Esophagus muscularis mucosa (tissue), 4 donors: ENCODE measurements around the gene EHD4. TPM values are rescaled to one million over a fixed set of nuclear protein-coding genes. Genes with fewer than 3 reads are reported as not detected.

Source experiments
- DNase-seq: peaks from one replicate; pipeline ENCODE4 v3.0.0-alpha.2; 2017; ENCODE audit errors: extremely low spot score
- H3K27ac ChIP-seq, 4 donors: fragments of 200-600 bp; sonication (generic); replicated peaks in 1 of 4; 1 replicate in 3 of 4; 2 replicates in 1 of 4; pipeline ENCODE4 v1.5.1; 2016 to 2019; ENCODE audit warnings: mild to moderate bottlenecking in 1 of 4
- H3K27me3 ChIP-seq, 4 donors: fragments of 200-600 bp; sonication (generic); one replicate each; pipeline versions ENCODE4 v1.5.1 to v1.6.0; 2016 to 2019
- H3K36me3 ChIP-seq, 4 donors: fragments of 200-600 bp; sonication (generic); one replicate each; pipeline ENCODE4 v1.5.1; 2016 to 2019
- H3K4me1 ChIP-seq, 4 donors: fragments of 200-600 bp; sonication (generic); one replicate each; pipeline ENCODE4 v1.5.1; 2016 to 2019
- H3K4me3 ChIP-seq, 4 donors: fragments of 200-600 bp; sonication (generic); 1 replicate in 2 of 4; 2 replicates in 2 of 4; pipeline ENCODE4 v1.5.1; 2016 to 2019; ENCODE audit warnings: mild to moderate bottlenecking in 4 of 4, moderate library complexity in 1 of 4
- H3K9me3 ChIP-seq, 4 donors: fragments of 200-600 bp; sonication (generic); 1 replicate in 3 of 4; 2 replicates in 1 of 4; pipeline ENCODE4 v1.5.1; 2016 to 2019
- EP300 ChIP-seq: sonication (generic); formaldehyde crosslinking; IDR thresholded peaks from one replicate; pipeline ENCODE4 v1.6.1; 2017; ENCODE audit warnings: antibody characterized with exemption
- POLR2A ChIP-seq: fragments of 450-650 bp; IDR thresholded peaks from one replicate; pipeline ENCODE4 v1.6.1; 2017; ENCODE audit warnings: antibody characterized with exemption, moderate library complexity, mild to moderate bottlenecking, low read depth
- POLR2AphosphoS5 ChIP-seq, 2 donors: sonication (generic); formaldehyde crosslinking; IDR thresholded peaks; one replicate each; pipeline ENCODE4 v1.6.1; 2017; ENCODE audit warnings: antibody characterized with exemption in 2 of 2
- WGBS: methylation state at CpG from one replicate; pipeline ENCODE4 v1.1.5; 2018; 5-methylcytosine and 5-hydroxymethylcytosine counted together
- intact Hi-C: fragments of 100-400 bp; cut with DNase I; formaldehyde crosslinking; loops from one replicate; pipeline ENCODE4 v1.15.1; 2023
- total RNA-seq, 4 donors: library from RNA; depleted of rRNA; stranded (reverse); fragments of >200 nt; gene quantifications; one replicate each; pipeline versions ENCODE4 v1.1.0 to v1.2.1, GENCODE V29; 2016
- TF ChIP-seq, protein P1 (sequence below), 3 experiments: fragments of 200-600 bp in 2 of 3; fragments of 450-650 bp in 1 of 3; sonication (generic) in 2 of 3; IDR thresholded peaks; one replicate each; pipeline ENCODE4 v1.5.1; 2017 to 2019; ENCODE audit warnings: antibody characterized with exemption in 3 of 3, mild to moderate bottlenecking in 2 of 3, moderate library complexity in 1 of 3

EHD4 gene
- total RNA-seq, 4 donors from 2014 or later = 10.0 to 24.7 (median 21.7) TPM

DNA sequence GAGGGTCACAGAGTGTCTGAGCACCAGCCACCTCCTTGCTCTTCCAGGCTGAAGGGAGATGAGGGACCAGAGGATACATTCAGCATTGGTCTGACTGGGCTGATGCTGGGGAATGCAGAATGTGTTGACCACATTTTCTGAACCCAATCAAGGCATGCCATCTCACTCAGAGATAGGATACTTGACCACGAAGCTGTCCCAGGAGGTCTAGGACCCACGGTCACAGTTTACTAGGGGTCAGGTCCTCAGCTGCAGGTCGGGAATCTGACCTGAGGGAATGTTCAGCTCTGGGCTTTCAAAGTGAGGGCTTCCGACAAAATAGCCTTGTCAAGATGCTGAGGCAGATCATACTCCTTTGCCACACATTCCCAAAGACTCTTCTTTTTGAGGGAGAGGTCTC, 28.9 kb upstream of the EHD4 start:
- Histone ChIP-seq H3K9me3 (no peaks in the 10 kb centered on the region), H3K27ac (no peak overlapping the region), H3K4me3 (no peak overlapping the region), H3K4me1 (no peaks in the 10 kb centered on the region), H3K36me3 (no peaks in the 10 kb centered on the region), H3K27me3 (peaks cover 0 to 5% (median 0%) of the 10 kb centered on the region in 4 donors)
- TF ChIP-seq, protein P1, sequence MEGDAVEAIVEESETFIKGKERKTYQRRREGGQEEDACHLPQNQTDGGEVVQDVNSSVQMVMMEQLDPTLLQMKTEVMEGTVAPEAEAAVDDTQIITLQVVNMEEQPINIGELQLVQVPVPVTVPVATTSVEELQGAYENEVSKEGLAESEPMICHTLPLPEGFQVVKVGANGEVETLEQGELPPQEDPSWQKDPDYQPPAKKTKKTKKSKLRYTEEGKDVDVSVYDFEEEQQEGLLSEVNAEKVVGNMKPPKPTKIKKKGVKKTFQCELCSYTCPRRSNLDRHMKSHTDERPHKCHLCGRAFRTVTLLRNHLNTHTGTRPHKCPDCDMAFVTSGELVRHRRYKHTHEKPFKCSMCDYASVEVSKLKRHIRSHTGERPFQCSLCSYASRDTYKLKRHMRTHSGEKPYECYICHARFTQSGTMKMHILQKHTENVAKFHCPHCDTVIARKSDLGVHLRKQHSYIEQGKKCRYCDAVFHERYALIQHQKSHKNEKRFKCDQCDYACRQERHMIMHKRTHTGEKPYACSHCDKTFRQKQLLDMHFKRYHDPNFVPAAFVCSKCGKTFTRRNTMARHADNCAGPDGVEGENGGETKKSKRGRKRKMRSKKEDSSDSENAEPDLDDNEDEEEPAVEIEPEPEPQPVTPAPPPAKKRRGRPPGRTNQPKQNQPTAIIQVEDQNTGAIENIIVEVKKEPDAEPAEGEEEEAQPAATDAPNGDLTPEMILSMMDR (IDR thresholded peaks at IDR 0.05) = no peak
- TF ChIP-seq POLR2A = no peak
- TF ChIP-seq POLR2AphosphoS5 (IDR thresholded peaks at IDR 0.05) = no peak
- TF ChIP-seq EP300 = no peak
- no peak for DNase-seq
- intact Hi-C loops = no loop called here
- WGBS = 81% methylated on average over 4 of the region's 4 CpGs

DNA sequence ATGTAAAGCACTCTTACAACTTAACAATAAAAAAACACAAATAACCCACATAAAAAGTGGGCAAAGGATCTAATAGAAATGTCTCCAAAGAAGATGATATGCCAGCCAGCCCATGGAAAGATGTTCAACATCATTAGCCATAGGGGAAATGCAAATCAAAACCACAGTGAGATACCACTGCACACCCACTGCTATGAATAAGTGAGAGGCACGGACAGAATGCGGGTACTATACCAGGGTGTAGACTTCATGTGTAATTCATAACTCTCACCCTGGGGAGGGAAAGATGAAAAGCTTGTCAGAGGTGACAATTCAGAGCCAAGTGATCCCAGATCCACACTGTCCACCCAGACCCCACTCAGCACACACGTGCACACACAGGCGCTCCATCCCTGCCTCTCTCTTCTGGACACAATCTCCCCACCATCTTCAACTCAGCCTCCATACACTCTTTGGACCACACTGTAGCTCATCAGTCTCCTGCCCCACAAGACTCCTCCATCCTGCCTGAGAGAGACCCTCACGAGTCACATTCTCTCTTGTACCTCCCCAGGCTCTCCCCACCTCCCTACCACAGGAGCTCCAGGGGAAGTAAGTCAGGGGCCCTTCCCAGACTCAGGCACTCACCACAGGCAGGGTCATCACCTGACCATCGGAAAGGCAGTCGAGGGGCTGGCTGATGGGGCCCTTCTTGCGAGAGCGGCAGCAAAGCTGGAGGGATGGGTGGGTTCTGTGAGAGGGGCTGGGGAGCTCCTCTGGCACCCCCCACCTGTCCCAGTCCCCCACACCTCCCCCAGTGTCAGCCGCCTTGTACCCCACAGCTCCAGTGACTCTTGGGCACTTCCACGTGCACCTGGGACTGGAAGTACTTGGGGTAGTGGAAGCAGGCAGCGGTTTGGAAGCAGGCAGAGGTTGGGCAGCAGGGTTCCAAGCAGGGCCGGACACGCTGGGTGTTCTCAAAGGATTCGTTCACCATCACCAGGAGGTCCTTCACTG, 27.2 kb upstream of the EHD4 start:
- H3K27ac ChIP-seq = no peak overlapping the region
- TF ChIP-seq POLR2A (no peak), EP300 (no peak), POLR2AphosphoS5 (IDR thresholded peaks at IDR 0.05) (no peak)
- TF ChIP-seq, protein P1 (IDR thresholded peaks at IDR 0.05) = no peak
- no peak for DNase-seq
- intact Hi-C loops = no loop called here
- no peak overlapping the region for H3K4me3 ChIP-seq
- WGBS = 83% methylated on average over 11 of the region's 15 CpGs
- H3K4me1 ChIP-seq = no peaks in the 10 kb centered on the region
- no peaks in the 10 kb centered on the region for H3K9me3 ChIP-seq
- H3K36me3 ChIP-seq = no peaks in the 10 kb centered on the region
- peaks cover 0 to 5% (median 0%) of the 10 kb centered on the region in 4 donors for H3K27me3 ChIP-seq

DNA sequence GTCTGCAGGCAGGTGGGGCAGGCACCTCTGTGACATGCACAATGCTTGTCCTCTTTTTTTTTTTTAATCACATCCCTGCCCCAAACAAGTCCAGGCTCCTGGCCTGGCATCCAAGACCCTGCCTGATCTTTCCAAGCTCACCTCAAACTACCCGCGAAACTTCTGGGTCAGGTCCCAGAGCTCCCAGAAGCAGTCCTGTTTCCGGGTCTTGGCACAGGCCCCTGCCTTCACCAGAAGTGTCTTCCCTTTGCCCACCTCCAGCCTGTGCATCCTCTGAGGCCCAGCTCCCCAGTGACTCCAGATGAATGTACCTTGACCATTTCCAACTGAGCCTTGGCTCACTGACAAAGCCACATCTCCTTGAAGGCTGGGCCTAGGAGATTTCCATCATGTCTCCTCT, 25.5 kb upstream of the EHD4 start:
- Histone ChIP-seq H3K4me1 (no peaks in the 10 kb centered on the region), H3K27ac (no peak overlapping the region), H3K27me3 (peaks cover 0 to 5% (median 0%) of the 10 kb centered on the region in 4 donors), H3K9me3 (no peaks in the 10 kb centered on the region), H3K36me3 (no peaks in the 10 kb centered on the region), H3K4me3 (no peak overlapping the region)
- WGBS = 52% methylated on average over 3 of the region's 3 CpGs
- TF ChIP-seq, protein P1 (IDR thresholded peaks at IDR 0.05) = no peak
- no peak for TF ChIP-seq EP300
- TF ChIP-seq POLR2A = no peak
- no peak for TF ChIP-seq POLR2AphosphoS5 (IDR thresholded peaks at IDR 0.05)
- intact Hi-C loops = no loop called here
- DNase-seq = no peak

DNA sequence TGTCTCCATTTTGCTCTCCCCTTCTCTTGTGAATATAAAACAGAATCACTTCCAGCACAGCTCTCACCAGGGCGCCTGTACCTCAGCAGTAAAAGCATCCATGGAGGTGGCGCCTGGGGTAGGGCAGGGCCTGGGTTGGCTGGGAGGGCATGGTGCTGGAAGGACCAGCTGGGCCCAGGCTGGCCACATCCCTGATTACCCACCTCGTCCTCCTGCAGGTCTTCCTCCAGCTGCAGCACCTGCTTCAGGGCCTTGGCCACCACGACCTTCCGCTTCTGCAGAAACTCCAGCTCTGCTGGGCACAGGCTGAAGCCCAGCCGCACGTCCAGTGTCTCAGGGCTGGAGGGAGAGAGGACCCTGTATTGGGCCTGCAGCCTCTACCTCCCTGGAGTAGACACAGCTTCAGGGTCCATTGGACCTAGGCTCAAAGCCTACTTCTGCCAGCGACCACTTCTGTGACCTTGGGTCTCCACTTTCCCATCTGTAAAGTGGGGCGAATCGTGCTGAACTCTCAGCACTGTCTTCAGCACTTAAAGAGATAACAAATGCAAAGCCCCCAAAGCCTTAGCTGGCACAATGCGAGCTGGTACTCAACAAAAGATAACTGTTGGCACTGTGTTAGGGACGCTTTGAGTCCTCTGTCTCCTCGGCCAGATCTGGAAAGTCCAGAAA, 24.7 kb upstream of the EHD4 start:
- Histone ChIP-seq H3K27me3 (peaks cover 0 to 5% (median 0%) of the 10 kb centered on the region in 4 donors), H3K36me3 (no peaks in the 10 kb centered on the region), H3K9me3 (no peaks in the 10 kb centered on the region), H3K4me1 (no peaks in the 10 kb centered on the region), H3K27ac (no peak overlapping the region), H3K4me3 (no peak overlapping the region)
- DNase-seq = no peak
- WGBS = 95% methylated on average over 8 of the region's 13 CpGs
- TF ChIP-seq, protein P1 (IDR thresholded peaks at IDR 0.05) = no peak
- TF ChIP-seq POLR2AphosphoS5 (IDR thresholded peaks at IDR 0.05) (no peak), POLR2A (no peak), EP300 (no peak)
- intact Hi-C loops = no loop called here
